Brain microvascular endothelial cell (primary cell): ENCODE measurements around the gene RGS16.

ENCODE experiments used
- DNase-seq: peaks from one replicate; pipeline ENCODE4 v3.0.0-alpha.2; 2020
- H3K27ac ChIP-seq: fragments of 250-450 bp; sonication (Bioruptor Pico); 2 replicates; pipeline ENCODE4 v1.5.1; 2020; ENCODE audit warnings: mild to moderate bottlenecking, moderate library complexity
- H3K27me3 ChIP-seq: fragments of 250-450 bp; sonication (Bioruptor Pico); replicated peaks from 2 replicates; pipeline ENCODE4 v1.5.1; 2020; ENCODE audit warnings: mild to moderate bottlenecking
- H3K36me3 ChIP-seq: fragments of 250-450 bp; sonication (Bioruptor Pico); replicated peaks from 2 replicates; pipeline ENCODE4 v1.5.1; 2020; ENCODE audit warnings: mild to moderate bottlenecking
- H3K4me3 ChIP-seq: 2 replicates; pipeline ENCODE4 v1.5.1; 2011; ENCODE audit warnings: low read depth, mild to moderate bottlenecking, control low read depth, low read length, moderate library complexity
- in situ Hi-C: cut with HindIII; loops from 2 replicates; pipeline ENCODE4 v1.10.0; 2017; ENCODE audit warnings: low sequenced_read_pairs, low pct_ligation_motif_present
- TF ChIP-seq, protein P1 (sequence below): IDR thresholded peaks from 2 replicates; pipeline ENCODE4 v1.5.1; 2011; ENCODE audit warnings: low read depth, mild to moderate bottlenecking, moderate library complexity, low read length, control low read depth, inconsistent platforms; ENCODE audit errors: missing control alignments

The RGS16 gene

GRCh38 chr1:182617014-182617429, 12.8 kb upstream of the RGS16 start:
- no peaks in the 10 kb centered on the region for H3K27me3 ChIP-seq
- in situ Hi-C loops, result no loop called here
- no peaks in the 10 kb centered on the region for H3K36me3 ChIP-seq
- H3K4me3 ChIP-seq, result no peak overlapping the region
- DNase-seq, result no peak
- TF ChIP-seq, protein P1, sequence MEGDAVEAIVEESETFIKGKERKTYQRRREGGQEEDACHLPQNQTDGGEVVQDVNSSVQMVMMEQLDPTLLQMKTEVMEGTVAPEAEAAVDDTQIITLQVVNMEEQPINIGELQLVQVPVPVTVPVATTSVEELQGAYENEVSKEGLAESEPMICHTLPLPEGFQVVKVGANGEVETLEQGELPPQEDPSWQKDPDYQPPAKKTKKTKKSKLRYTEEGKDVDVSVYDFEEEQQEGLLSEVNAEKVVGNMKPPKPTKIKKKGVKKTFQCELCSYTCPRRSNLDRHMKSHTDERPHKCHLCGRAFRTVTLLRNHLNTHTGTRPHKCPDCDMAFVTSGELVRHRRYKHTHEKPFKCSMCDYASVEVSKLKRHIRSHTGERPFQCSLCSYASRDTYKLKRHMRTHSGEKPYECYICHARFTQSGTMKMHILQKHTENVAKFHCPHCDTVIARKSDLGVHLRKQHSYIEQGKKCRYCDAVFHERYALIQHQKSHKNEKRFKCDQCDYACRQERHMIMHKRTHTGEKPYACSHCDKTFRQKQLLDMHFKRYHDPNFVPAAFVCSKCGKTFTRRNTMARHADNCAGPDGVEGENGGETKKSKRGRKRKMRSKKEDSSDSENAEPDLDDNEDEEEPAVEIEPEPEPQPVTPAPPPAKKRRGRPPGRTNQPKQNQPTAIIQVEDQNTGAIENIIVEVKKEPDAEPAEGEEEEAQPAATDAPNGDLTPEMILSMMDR, result no peak
- H3K27ac ChIP-seq, result no peak overlapping the region

- TF ChIP-seq, protein P1, result no peak
- Histone ChIP-seq H3K4me3 (no peak overlapping the region), H3K36me3 (no peaks in the 10 kb centered on the region), H3K27ac (no peak overlapping the region), H3K27me3 (no peaks in the 10 kb centered on the region)
- in situ Hi-C loops, result no loop called here
- DNase-seq, result peak; percentile 45
Measured at GRCh38 chr1:182616130-182617013, 12.2 kb upstream of the RGS16 start.

GRCh38 chr1:182615468-182616129, 11.4 kb upstream of the RGS16 start:
- in situ Hi-C loops, result no loop called here
- H3K27ac ChIP-seq, result no peak overlapping the region

GRCh38 chr1:182614796-182615454, 10.7 kb upstream of the RGS16 start:
- in situ Hi-C loops, result no loop called here
- TF ChIP-seq, protein P1, result no peak
- DNase-seq, result peak; percentile 66
- Histone ChIP-seq H3K27ac (peak overlapping the region; percentile 26), H3K27me3 (no peaks in the 10 kb centered on the region), H3K36me3 (no peaks in the 10 kb centered on the region), H3K4me3 (peak overlapping the region; percentile 54)

More at GRCh38 chr1:182615468-182616129, 11.4 kb upstream of the RGS16 start:
- DNase-seq, result no peak
- peak overlapping the region; percentile 54 for H3K4me3 ChIP-seq
- no peaks in the 10 kb centered on the region for H3K36me3 ChIP-seq
- no peaks in the 10 kb centered on the region for H3K27me3 ChIP-seq
- TF ChIP-seq, protein P1, result no peak

DNA sequence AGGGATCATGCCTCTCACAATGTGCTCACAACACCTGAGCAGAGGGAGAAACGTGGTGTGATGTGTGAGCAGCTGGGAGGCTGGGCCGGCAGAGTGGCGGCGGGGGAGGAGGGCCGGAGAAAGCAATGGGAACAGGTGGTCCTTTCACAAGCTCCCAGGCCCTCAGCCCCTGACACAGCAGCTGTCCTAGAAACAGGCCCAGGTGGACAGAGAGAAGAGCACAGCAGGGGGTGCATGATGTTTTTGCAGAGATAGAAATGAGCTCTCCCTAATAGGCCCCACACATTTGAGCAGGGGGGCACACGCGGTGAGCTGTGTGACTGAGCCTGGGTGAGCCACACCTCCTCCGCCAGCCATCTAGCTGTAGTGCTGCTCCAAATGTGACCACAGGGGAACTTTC, 7.6 kb upstream of the RGS16 start:
- no peak for DNase-seq
- H3K27me3 ChIP-seq, result no peaks in the 10 kb centered on the region
- no peaks in the 10 kb centered on the region for H3K36me3 ChIP-seq
- TF ChIP-seq, protein P1, result no peak
- in situ Hi-C loops, result no loop called here
- H3K4me3 ChIP-seq, result no peak overlapping the region
- no peak overlapping the region for H3K27ac ChIP-seq
